GF-D8 (cell line): ENCODE measurements around the gene MEGF6.

Experiments
- DNase-seq: peaks from one replicate; lab custom pipeline; 2025; lab: John Stamatoyannopoulos, UW

MEGF6 gene

GRCh38 chr1:3606779-3607702 lies 4.3 kb downstream of the MEGF6 start:
- DNase-seq = no peak

- no peak for DNase-seq
Measured at GRCh38 chr1:3604997-3605823, 6.1 kb downstream of the MEGF6 start.

GRCh38 chr1:3604468-3604974 lies 6.8 kb downstream of the MEGF6 start:
- no peak for DNase-seq

GRCh38 chr1:3603571-3604467 lies 7.5 kb downstream of the MEGF6 start:
- no peak for DNase-seq

- DNase-seq = no peak
Measured at GRCh38 chr1:3603156-3603555, 8.2 kb downstream of the MEGF6 start.

GRCh38 chr1:3602375-3602774 lies 8.9 kb downstream of the MEGF6 start:
- no peak for DNase-seq

- DNase-seq = no peak
Measured at GRCh38 chr1:3601743-3602142, 9.6 kb downstream of the MEGF6 start.

- DNase-seq = no peak
Measured at GRCh38 chr1:3600354-3600753, 11.0 kb downstream of the MEGF6 start.

- no peak for DNase-seq
Measured at GRCh38 chr1:3599816-3600215, 11.5 kb downstream of the MEGF6 start.

- DNase-seq = no peak
Measured at GRCh38 chr1:3599286-3599811, 12.0 kb downstream of the MEGF6 start.

- DNase-seq = no peak
Measured at GRCh38 chr1:3598522-3599285, 12.6 kb downstream of the MEGF6 start.

GRCh38 chr1:3598051-3598491 lies 13.2 kb downstream of the MEGF6 start:
- DNase-seq = no peak

GRCh38 chr1:3597599-3597964 lies 13.7 kb downstream of the MEGF6 start:
- DNase-seq = no peak

GRCh38 chr1:3596663-3597598 lies 14.4 kb downstream of the MEGF6 start:
- no peak for DNase-seq

- DNase-seq = no peak
Measured at GRCh38 chr1:3595949-3596348, 15.4 kb downstream of the MEGF6 start.

GRCh38 chr1:3594706-3595377 lies 16.5 kb downstream of the MEGF6 start:
- DNase-seq = no peak

- DNase-seq = no peak
Measured at GRCh38 chr1:3593745-3594144, 17.6 kb downstream of the MEGF6 start.

- DNase-seq = no peak
Measured at GRCh38 chr1:3593334-3593733, 18.0 kb downstream of the MEGF6 start.
